ENCODE results near the gene ASB1. TPM values are rescaled to one million over a fixed set of nuclear protein-coding genes. Genes with fewer than 3 reads are reported as not detected.

ASB1 gene
- total and polyA plus RNA-seq, 2 of the 13 experiments (the other 11 are each of a cell fraction or from before 2014, with no cell fraction given): 48.6 to 49.2 TPM

- TF ChIP-seq ZNF318 (CRISPR knock-in tag; IDR thresholded peaks at IDR 0.05) (no peak), ZNF24 (IDR thresholded peaks at IDR 0.05) (no peak), ZNF83 (CRISPR knock-in tag; IDR thresholded peaks at IDR 0.05; ENCODE audit: borderline replicate concordance) (peak; percentile 24; the same call in 1 of the 2 replicates), ZNF670 (CRISPR knock-in tag; IDR thresholded peaks at IDR 0.05; ENCODE audit: borderline replicate concordance) (0 out of 2 replicates have a peak, but pooled peaks have one; percentile 76), ZBTB25 (CRISPR knock-in tag; IDR thresholded peaks at IDR 0.05) (peak; percentile 85), PBX2 (CRISPR knock-in tag; IDR thresholded peaks at IDR 0.05) (no peak), RFXAP (CRISPR knock-in tag; IDR thresholded peaks at IDR 0.05; ENCODE audit: borderline replicate concordance) (peak; percentile 86), DNMT1 (CRISPR knock-in tag; IDR thresholded peaks at IDR 0.05) (peak; percentile 30; the same call in 1 of the 2 replicates), RNF2 (conservative IDR thresholded peaks at IDR 0.05; ENCODE audit: low read depth) (peak; percentile 28; the same call in 1 of the 2 replicates), SALL1 (CRISPR knock-in tag; IDR thresholded peaks at IDR 0.05) (peak; percentile 78), SCMH1 (CRISPR knock-in tag; IDR thresholded peaks at IDR 0.05; ENCODE audit: borderline replicate concordance) (no peak), NFIB (CRISPR knock-in tag; IDR thresholded peaks at IDR 0.05; ENCODE audit: borderline replicate concordance) (no peak), TFDP2 (CRISPR knock-in tag; IDR thresholded peaks at IDR 0.05) (peak; percentile 75), ZNF530 (CRISPR knock-in tag; IDR thresholded peaks at IDR 0.05; ENCODE audit: low read depth) (no peak), SNRNP70 (IDR thresholded peaks at IDR 0.05; ENCODE audit: low read depth, low read length) (no peak), ETV5 (CRISPR knock-in tag; IDR thresholded peaks at IDR 0.05; ENCODE audit: borderline replicate concordance) (peak; percentile 96), ZNF773 (CRISPR knock-in tag; IDR thresholded peaks at IDR 0.05; ENCODE audit: borderline replicate concordance) (peak; percentile 76; the same call in 1 of the 2 replicates)
These were observed at the start of gene ASB1 (continued) for GRCh38 chr2:238426568-238427434.

Measured in HepG2 (cell line).